ENCODE results near the gene UBAP1L. TPM values are rescaled to one million over a fixed set of nuclear protein-coding genes. Genes with fewer than 3 reads are reported as not detected.
"Not testable (repeated sequence)": the region's sequence is repeated elsewhere in the genome, so short reads cannot be mapped to it uniquely, and the experiment has no call there.

Gene UBAP1L
- total RNA-seq, 1 experiment from 2014 or later, result 1.7 TPM

DNA sequence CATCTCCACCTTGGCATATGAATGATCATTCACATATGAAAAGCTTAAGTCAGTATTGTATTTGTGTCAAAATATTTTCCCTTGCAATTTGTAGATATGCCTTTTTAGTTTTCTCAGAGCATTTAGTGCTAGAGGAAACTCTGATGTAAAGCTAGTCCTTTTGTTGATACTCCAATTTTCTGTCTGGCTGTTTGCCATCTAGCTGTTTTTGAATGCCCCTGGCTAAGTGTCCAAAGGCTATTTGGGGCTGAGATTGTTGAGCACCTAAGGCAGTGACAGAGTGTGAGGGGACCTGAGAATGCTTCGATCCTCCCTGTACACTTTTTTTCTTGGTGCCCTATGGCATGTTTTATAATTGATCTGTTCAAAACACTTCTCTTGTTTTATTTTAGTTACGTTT, 66.8 kb downstream of the UBAP1L start:
- TF ChIP-seq, protein P1, sequence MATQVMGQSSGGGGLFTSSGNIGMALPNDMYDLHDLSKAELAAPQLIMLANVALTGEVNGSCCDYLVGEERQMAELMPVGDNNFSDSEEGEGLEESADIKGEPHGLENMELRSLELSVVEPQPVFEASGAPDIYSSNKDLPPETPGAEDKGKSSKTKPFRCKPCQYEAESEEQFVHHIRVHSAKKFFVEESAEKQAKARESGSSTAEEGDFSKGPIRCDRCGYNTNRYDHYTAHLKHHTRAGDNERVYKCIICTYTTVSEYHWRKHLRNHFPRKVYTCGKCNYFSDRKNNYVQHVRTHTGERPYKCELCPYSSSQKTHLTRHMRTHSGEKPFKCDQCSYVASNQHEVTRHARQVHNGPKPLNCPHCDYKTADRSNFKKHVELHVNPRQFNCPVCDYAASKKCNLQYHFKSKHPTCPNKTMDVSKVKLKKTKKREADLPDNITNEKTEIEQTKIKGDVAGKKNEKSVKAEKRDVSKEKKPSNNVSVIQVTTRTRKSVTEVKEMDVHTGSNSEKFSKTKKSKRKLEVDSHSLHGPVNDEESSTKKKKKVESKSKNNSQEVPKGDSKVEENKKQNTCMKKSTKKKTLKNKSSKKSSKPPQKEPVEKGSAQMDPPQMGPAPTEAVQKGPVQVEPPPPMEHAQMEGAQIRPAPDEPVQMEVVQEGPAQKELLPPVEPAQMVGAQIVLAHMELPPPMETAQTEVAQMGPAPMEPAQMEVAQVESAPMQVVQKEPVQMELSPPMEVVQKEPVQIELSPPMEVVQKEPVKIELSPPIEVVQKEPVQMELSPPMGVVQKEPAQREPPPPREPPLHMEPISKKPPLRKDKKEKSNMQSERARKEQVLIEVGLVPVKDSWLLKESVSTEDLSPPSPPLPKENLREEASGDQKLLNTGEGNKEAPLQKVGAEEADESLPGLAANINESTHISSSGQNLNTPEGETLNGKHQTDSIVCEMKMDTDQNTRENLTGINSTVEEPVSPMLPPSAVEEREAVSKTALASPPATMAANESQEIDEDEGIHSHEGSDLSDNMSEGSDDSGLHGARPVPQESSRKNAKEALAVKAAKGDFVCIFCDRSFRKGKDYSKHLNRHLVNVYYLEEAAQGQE (IDR thresholded peaks at IDR 0.05; ENCODE audit: insufficient read depth in 1 of 2, low read depth in 2 of 2, low read length in 1 of 2), result no peak
- no peak for TF ChIP-seq TCF7L2 (IDR thresholded peaks at IDR 0.05; ENCODE audit: low read depth, low read length)
- TF ChIP-seq, protein P2, sequence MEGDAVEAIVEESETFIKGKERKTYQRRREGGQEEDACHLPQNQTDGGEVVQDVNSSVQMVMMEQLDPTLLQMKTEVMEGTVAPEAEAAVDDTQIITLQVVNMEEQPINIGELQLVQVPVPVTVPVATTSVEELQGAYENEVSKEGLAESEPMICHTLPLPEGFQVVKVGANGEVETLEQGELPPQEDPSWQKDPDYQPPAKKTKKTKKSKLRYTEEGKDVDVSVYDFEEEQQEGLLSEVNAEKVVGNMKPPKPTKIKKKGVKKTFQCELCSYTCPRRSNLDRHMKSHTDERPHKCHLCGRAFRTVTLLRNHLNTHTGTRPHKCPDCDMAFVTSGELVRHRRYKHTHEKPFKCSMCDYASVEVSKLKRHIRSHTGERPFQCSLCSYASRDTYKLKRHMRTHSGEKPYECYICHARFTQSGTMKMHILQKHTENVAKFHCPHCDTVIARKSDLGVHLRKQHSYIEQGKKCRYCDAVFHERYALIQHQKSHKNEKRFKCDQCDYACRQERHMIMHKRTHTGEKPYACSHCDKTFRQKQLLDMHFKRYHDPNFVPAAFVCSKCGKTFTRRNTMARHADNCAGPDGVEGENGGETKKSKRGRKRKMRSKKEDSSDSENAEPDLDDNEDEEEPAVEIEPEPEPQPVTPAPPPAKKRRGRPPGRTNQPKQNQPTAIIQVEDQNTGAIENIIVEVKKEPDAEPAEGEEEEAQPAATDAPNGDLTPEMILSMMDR (IDR thresholded peaks at IDR 0.05), result no peak
- TF ChIP-seq POLR2AphosphoS5 (IDR thresholded peaks at IDR 0.05; ENCODE audit: low read depth, low read length), result no peak
- TF ChIP-seq SIN3A (IDR thresholded peaks at IDR 0.05; ENCODE audit: borderline replicate concordance, insufficient read depth, low read depth, low read length), result no peak
- no peak for ATAC-seq
- no peak for DNase-seq (ENCODE audit: low read depth, low spot score)
- Histone ChIP-seq H3K4me1 (ENCODE audit: control insufficient read depth, insufficient read depth, low read length) (peaks cover 7% of the 10 kb centered on the region), H3K36me3 (ENCODE audit: control insufficient read depth, insufficient read depth, low read length) (no peaks in the 10 kb centered on the region), H3K27me3 (ENCODE audit: control insufficient read depth, insufficient read depth, low read length) (no peaks in the 10 kb centered on the region), H3K9me3 (ENCODE audit: control insufficient read depth, insufficient read depth, low read depth, low read length) (no peaks in the 10 kb centered on the region), H3K4me3 (ENCODE audit: low read depth in 2 of 2, low read length in 2 of 2) (no peak overlapping the region), H3K27ac (ENCODE audit: low read length) (no peak overlapping the region)
- POLR2A ChIA-PET, result no interaction called here
- CTCF ChIA-PET, result interaction anchor here (0.6 kb wide), 1 partner anchor 63 kb away, joined by 7 read pairs; no protein-coding TSS in a partner anchor
- in situ Hi-C loops (cut with HindIII; ENCODE audit: low pct_unique_long_range_greater_than_20kb, low sequenced_read_pairs) (no loop called here), intact Hi-C loops (cut with micrococcal nuclease; ENCODE audit: unreplicated experiment) (no loop called here)
- BruUV-seq (replicated peaks), result no TSS peak

DNA sequence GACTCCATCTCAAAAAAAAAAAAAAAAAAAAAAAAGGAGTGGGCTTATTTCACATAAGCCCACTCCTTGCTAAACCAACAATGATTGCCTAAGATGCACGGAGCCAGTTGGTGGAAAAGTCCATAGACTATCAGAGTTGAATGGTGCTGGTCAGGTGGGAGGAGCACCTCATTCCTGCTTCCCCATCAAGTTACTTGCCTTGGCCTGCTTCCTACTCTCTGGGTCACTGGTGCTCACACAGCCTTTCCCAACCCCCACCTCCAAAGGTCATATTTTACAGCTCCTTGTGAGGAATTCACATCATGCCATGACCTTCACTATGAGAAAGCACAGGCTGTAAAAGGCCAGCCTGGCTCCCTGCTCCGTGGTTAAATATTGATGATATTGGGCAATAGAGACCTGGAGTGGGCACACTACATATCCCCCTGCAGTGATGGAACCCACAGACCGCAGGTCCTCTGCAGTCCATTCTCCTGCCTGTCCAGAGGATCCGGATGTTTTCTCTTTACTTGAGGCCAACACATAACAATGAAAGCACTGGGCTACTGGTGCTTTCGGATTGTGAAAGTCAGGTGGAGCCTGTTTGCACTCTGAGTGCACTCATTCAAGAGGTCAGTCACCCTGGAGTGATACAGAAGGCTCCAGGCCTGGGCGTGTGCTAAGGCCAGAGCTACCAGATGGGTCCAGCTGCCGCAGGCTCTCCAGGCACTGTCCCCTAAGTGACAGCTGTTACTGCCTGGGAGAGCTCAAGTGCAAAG, 70.1 kb downstream of the UBAP1L start, which contains the start of gene SLC51B:
Gene SLC51B, plus strand, starts transcription at position 664 of the 758 bp plus-strand sequence. CDS start 4,618 bp downstream, outside the sequence.
- H3K4me1 ChIP-seq (ENCODE audit: control insufficient read depth, insufficient read depth, low read length), result peaks cover 4% of the 10 kb centered on the region
- no peaks in the 10 kb centered on the region for H3K36me3 ChIP-seq (ENCODE audit: control insufficient read depth, insufficient read depth, low read length)
- in situ Hi-C loops (cut with HindIII; ENCODE audit: low pct_unique_long_range_greater_than_20kb, low sequenced_read_pairs), result no loop called here
- intact Hi-C loops (cut with micrococcal nuclease; ENCODE audit: unreplicated experiment), result no loop called here
- ChIA-PET CTCF (interaction anchor here (0.8 kb wide), 1 partner anchor 78 kb away, joined by 3 read pairs; no protein-coding TSS in a partner anchor), POLR2A (no interaction called here)
- TF ChIP-seq, protein P1 (IDR thresholded peaks at IDR 0.05; ENCODE audit: insufficient read depth in 1 of 2, low read depth in 2 of 2, low read length in 1 of 2), result no peak
- TF ChIP-seq, protein P2 (IDR thresholded peaks at IDR 0.05), result no peak
- no peak within 1 kb of the TSS for H3K4me3 ChIP-seq (ENCODE audit: low read depth in 2 of 2, low read length in 2 of 2)
- H3K9me3 ChIP-seq (ENCODE audit: control insufficient read depth, insufficient read depth, low read depth, low read length), result no peaks in the 10 kb centered on the region
- no TSS peak for BruUV-seq (replicated peaks)
- H3K27ac ChIP-seq (ENCODE audit: low read length), result no peak within 1 kb of the TSS
- DNase-seq (ENCODE audit: low read depth, low spot score), result no peak
- no peaks in the 10 kb centered on the region for H3K27me3 ChIP-seq (ENCODE audit: control insufficient read depth, insufficient read depth, low read length)
- no peak for ATAC-seq

DNA sequence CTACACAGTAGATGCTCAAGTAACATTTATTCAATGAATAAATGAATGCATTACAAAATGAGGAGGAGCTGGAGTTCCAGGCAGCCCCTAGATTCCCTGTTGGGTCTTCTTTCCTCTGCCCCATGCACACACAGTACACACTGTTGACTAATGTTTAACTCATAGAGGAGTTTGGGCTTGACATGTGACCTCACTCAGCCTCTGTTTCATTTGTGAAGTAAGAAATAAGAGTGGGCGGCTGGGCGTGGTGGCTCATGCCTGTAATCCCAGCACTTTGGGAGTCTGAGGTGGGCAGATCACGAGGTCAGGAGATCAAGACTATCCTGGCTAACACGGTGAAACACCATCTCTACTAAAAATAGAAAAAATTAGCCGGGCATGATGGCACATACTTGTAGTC, 70.8 kb downstream of the UBAP1L start:
- H3K27ac ChIP-seq (ENCODE audit: low read length); DNase-seq (ENCODE audit: low read depth, low spot score); intact Hi-C loops (cut with micrococcal nuclease; ENCODE audit: unreplicated experiment); in situ Hi-C loops (cut with HindIII; ENCODE audit: low pct_unique_long_range_greater_than_20kb, low sequenced_read_pairs); H3K4me1 ChIP-seq (ENCODE audit: control insufficient read depth, insufficient read depth, low read length); BruUV-seq (replicated peaks); H3K27me3 ChIP-seq (ENCODE audit: control insufficient read depth, insufficient read depth, low read length); H3K9me3 ChIP-seq (ENCODE audit: control insufficient read depth, insufficient read depth, low read depth, low read length); POLR2A ChIA-PET; ATAC-seq; H3K36me3 ChIP-seq (ENCODE audit: control insufficient read depth, insufficient read depth, low read length); H3K4me3 ChIP-seq (ENCODE audit: low read depth in 2 of 2, low read length in 2 of 2): not testable (repeated sequence)
- CTCF ChIA-PET, result interaction anchor here (0.8 kb wide), 1 partner anchor 79 kb away, joined by 3 read pairs; no protein-coding TSS in a partner anchor

Measured in Panc1 (cell line).